ENCODE results near the gene KRTAP10-12. TPM values are rescaled to one million over a fixed set of nuclear protein-coding genes. Genes with fewer than 3 reads are reported as not detected.

Gene KRTAP10-12
- total RNA-seq, 1 experiment from 2014 or later, result not detected

DNA sequence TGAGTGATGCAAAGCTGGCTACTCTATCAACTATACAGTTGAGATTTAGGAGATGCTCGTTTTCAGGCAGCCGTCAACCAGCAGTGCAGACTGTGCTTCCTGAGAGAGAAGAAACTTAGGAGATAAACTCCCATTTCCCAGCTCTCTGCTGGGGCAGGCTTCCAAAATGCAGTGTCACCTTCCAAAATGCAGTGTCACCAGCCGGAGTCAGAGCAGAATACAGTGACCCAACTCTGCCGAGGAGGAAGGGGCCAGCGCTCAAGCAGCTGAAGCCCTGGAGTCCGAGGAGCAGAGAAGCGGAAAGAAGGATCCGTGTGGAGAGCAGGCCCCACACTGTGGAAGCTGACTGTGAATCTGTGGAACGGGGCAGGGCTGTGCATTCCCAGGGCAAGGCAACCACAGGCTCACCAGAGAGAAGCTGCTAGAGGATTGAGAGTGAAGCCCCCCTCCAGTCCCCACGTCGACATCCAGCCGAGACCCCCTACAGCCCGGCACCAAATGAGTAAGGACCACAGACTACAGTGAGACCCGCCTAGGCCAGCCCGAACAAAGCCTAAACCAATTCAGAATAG is 14.3 kb upstream of the KRTAP10-12 start (continued):
- TF ChIP-seq, protein P1, sequence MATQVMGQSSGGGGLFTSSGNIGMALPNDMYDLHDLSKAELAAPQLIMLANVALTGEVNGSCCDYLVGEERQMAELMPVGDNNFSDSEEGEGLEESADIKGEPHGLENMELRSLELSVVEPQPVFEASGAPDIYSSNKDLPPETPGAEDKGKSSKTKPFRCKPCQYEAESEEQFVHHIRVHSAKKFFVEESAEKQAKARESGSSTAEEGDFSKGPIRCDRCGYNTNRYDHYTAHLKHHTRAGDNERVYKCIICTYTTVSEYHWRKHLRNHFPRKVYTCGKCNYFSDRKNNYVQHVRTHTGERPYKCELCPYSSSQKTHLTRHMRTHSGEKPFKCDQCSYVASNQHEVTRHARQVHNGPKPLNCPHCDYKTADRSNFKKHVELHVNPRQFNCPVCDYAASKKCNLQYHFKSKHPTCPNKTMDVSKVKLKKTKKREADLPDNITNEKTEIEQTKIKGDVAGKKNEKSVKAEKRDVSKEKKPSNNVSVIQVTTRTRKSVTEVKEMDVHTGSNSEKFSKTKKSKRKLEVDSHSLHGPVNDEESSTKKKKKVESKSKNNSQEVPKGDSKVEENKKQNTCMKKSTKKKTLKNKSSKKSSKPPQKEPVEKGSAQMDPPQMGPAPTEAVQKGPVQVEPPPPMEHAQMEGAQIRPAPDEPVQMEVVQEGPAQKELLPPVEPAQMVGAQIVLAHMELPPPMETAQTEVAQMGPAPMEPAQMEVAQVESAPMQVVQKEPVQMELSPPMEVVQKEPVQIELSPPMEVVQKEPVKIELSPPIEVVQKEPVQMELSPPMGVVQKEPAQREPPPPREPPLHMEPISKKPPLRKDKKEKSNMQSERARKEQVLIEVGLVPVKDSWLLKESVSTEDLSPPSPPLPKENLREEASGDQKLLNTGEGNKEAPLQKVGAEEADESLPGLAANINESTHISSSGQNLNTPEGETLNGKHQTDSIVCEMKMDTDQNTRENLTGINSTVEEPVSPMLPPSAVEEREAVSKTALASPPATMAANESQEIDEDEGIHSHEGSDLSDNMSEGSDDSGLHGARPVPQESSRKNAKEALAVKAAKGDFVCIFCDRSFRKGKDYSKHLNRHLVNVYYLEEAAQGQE (IDR thresholded peaks at IDR 0.05; ENCODE audit: low read depth), result no peak
- TF ChIP-seq, protein P2, sequence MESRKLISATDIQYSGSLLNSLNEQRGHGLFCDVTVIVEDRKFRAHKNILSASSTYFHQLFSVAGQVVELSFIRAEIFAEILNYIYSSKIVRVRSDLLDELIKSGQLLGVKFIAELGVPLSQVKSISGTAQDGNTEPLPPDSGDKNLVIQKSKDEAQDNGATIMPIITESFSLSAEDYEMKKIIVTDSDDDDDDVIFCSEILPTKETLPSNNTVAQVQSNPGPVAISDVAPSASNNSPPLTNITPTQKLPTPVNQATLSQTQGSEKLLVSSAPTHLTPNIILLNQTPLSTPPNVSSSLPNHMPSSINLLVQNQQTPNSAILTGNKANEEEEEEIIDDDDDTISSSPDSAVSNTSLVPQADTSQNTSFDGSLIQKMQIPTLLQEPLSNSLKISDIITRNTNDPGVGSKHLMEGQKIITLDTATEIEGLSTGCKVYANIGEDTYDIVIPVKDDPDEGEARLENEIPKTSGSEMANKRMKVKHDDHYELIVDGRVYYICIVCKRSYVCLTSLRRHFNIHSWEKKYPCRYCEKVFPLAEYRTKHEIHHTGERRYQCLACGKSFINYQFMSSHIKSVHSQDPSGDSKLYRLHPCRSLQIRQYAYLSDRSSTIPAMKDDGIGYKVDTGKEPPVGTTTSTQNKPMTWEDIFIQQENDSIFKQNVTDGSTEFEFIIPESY (IDR thresholded peaks at IDR 0.05; ENCODE audit: extremely low read depth, insufficient replicate concordance, low read length), result no peak
- no peak for TF ChIP-seq JUND (IDR thresholded peaks at IDR 0.05)
- TF ChIP-seq CEBPB (IDR thresholded peaks at IDR 0.05; ENCODE audit: low read depth), result no peak

DNA sequence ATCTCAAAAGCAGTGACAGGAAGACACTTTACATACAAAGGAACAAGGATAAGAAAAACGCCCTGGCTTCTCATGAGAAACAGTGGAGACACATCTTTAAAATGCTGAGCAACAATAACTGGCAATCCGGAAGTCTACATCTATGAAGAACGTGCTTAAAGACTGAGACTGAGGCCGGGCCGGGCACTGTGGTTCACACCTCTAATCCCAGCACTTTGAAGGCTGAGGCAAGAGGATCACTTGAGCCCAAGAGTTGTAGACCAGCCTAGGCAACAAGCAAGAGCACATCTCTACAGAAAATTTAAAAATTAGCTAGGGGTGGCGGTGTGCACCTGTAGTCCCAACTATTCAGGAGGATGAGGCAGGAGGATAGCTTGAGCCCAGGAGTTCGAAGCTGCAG is 12.9 kb upstream of the KRTAP10-12 start:
- POLR2A ChIA-PET, result no interaction called here
- Histone ChIP-seq H4K20me1 (ENCODE audit: insufficient read depth) (no peaks in the 10 kb centered on the region), H2AFZ (ENCODE audit: low read depth, low read length, poor library complexity, severe bottlenecking) (no peak overlapping the region), H3K79me2 (ENCODE audit: insufficient read depth, low read length) (no peaks in the 10 kb centered on the region), H3K36me3 (ENCODE audit: control insufficient read depth in 1 of 2, insufficient read depth in 2 of 2, low read length in 2 of 2) (no peaks in the 10 kb centered on the region), H3K9me3 (ENCODE audit: control insufficient read depth in 1 of 2, insufficient read depth in 1 of 2, low read depth in 1 of 2, low read length in 2 of 2) (no peaks in the 10 kb centered on the region), H3K9ac (ENCODE audit: low read length) (no peak overlapping the region), H3K4me1 (ENCODE audit: control insufficient read depth in 1 of 2, insufficient read depth in 2 of 2, low read length in 2 of 2) (no peaks in the 10 kb centered on the region), H3K27ac (ENCODE audit: low read depth, low read length) (no peak overlapping the region), H3K4me2 (ENCODE audit: low read length) (no peak overlapping the region), H3K27me3 (ENCODE audit: insufficient read depth, low read length) (0 out of 2 replicates have a peak, but pooled peaks cover 3% of the 10 kb centered on the region), H3K9me2 (ENCODE audit: insufficient read depth) (no peaks in the 10 kb centered on the region), H3K4me3 (replicated peaks in 1 of 2; ENCODE audit: low read depth in 1 of 2, low read length in 2 of 2) (no peak overlapping the region)
- intact Hi-C loops (cut with micrococcal nuclease), result no loop called here
- no peak for TF ChIP-seq CBX3 (IDR thresholded peaks at IDR 0.05; ENCODE audit: low read depth)
- TF ChIP-seq YY1 (IDR thresholded peaks at IDR 0.05; ENCODE audit: extremely low read depth, insufficient replicate concordance, low read depth, low read length), result no peak
- TF ChIP-seq, protein P3, sequence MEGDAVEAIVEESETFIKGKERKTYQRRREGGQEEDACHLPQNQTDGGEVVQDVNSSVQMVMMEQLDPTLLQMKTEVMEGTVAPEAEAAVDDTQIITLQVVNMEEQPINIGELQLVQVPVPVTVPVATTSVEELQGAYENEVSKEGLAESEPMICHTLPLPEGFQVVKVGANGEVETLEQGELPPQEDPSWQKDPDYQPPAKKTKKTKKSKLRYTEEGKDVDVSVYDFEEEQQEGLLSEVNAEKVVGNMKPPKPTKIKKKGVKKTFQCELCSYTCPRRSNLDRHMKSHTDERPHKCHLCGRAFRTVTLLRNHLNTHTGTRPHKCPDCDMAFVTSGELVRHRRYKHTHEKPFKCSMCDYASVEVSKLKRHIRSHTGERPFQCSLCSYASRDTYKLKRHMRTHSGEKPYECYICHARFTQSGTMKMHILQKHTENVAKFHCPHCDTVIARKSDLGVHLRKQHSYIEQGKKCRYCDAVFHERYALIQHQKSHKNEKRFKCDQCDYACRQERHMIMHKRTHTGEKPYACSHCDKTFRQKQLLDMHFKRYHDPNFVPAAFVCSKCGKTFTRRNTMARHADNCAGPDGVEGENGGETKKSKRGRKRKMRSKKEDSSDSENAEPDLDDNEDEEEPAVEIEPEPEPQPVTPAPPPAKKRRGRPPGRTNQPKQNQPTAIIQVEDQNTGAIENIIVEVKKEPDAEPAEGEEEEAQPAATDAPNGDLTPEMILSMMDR (IDR thresholded peaks at IDR 0.05 in 2 of 3, conservative IDR thresholded peaks at IDR 0.05 in 1 of 3; ENCODE audit: borderline replicate concordance in 1 of 3, insufficient read depth in 1 of 3, low read depth in 2 of 3, low read length in 2 of 3), result no peak
- TF ChIP-seq FOSL1 (IDR thresholded peaks at IDR 0.05; ENCODE audit: low read depth), result no peak
- TF ChIP-seq SIN3A (IDR thresholded peaks at IDR 0.05; ENCODE audit: low read depth), result no peak
- TF ChIP-seq SP1 (IDR thresholded peaks at IDR 0.05; ENCODE audit: low read depth), result no peak
- no peak for TF ChIP-seq EZH2 (IDR thresholded peaks at IDR 0.05)
- no peak for TF ChIP-seq POLR2A (IDR thresholded peaks at IDR 0.05; ENCODE audit: borderline replicate concordance, extremely low read depth, insufficient read depth, insufficient read length)
- no peak for TF ChIP-seq POLR2AphosphoS5 (IDR thresholded peaks at IDR 0.05; ENCODE audit: low read depth, low read length)
- TF ChIP-seq EZH2phosphoT487 (IDR thresholded peaks at IDR 0.05; ENCODE audit: borderline replicate concordance), result no peak
- TF ChIP-seq ELF1 (IDR thresholded peaks at IDR 0.05; ENCODE audit: borderline replicate concordance, low read depth), result no peak
- TF ChIP-seq, protein P4, sequence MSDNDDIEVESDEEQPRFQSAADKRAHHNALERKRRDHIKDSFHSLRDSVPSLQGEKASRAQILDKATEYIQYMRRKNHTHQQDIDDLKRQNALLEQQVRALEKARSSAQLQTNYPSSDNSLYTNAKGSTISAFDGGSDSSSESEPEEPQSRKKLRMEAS (IDR thresholded peaks at IDR 0.05), result no peak
- RAD21 ChIA-PET (ENCODE audit: low non-redundant PET in 1 of 2, low total read pairs in 2 of 2, uncharacterized antibody in 2 of 2, unreplicated experiment in 2 of 2), result no interaction called here
- BruUV-seq (replicated peaks), result no TSS peak
- ATAC-seq (no peak), DNase-seq (ENCODE audit: low read depth, low spot score) (no peak)
- CTCF ChIA-PET, result no interaction called here
